ENCODE measurements around the gene PDSS2.

DNA sequence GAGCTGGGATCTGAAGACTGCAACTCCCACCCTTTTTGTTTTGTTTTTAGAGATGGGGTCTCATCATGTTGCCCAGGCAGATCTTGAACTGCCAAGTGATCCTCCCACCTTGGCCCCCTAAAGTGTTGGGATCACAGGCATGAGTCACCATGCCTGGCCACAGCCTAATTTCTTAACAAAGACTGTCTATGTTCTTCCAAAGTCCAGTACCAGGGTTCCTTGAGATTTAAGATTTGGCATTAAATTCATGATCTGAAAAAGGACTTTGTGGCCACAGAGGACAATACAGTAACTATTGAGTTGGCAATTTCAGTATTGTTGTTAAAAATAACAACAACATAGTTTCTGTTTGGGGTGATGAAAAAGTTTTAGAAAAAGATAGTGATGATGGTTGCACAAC, 315.4 kb downstream of the PDSS2 start:
- TF ChIP-seq, protein P1, sequence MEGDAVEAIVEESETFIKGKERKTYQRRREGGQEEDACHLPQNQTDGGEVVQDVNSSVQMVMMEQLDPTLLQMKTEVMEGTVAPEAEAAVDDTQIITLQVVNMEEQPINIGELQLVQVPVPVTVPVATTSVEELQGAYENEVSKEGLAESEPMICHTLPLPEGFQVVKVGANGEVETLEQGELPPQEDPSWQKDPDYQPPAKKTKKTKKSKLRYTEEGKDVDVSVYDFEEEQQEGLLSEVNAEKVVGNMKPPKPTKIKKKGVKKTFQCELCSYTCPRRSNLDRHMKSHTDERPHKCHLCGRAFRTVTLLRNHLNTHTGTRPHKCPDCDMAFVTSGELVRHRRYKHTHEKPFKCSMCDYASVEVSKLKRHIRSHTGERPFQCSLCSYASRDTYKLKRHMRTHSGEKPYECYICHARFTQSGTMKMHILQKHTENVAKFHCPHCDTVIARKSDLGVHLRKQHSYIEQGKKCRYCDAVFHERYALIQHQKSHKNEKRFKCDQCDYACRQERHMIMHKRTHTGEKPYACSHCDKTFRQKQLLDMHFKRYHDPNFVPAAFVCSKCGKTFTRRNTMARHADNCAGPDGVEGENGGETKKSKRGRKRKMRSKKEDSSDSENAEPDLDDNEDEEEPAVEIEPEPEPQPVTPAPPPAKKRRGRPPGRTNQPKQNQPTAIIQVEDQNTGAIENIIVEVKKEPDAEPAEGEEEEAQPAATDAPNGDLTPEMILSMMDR (IDR thresholded peaks at IDR 0.05), result no peak
- TF ChIP-seq POLR2A (IDR thresholded peaks at IDR 0.05), result no peak
